Endothelial cell of umbilical vein (primary cell): ENCODE results near the gene FAM3B. TPM values are rescaled to one million over a fixed set of nuclear protein-coding genes. Genes with fewer than 3 reads are reported as not detected.

Experiments
- BruUV-seq: library from RNA; stranded (reverse); fragments of 400-500 nt; replicated peaks from 2 replicates; lab custom pipeline; 2021; lab: Mats Ljungman, UMichigan
- CTCF ChIA-PET: fragments of 300-600, 350-600 bp; sonication (Branson Sonifier 250); formaldehyde crosslinking; loops from one replicate; lab custom pipeline; 2021; ENCODE audit warnings: antibody characterized with exemption, inconsistent platforms; lab: Charles Lee
- POLR2A ChIA-PET: fragments of 300-600, 350-600 bp; sonication (Branson Sonifier 250); formaldehyde crosslinking; loops from one replicate; lab custom pipeline; 2021; ENCODE audit warnings: antibody characterized with exemption, inconsistent platforms; lab: Charles Lee
- DNase-seq: peaks from one replicate; pipeline ENCODE4 v3.0.0-alpha.2; 2011; ENCODE audit warnings: low read depth, low spot score
- FAIRE-seq: peaks from 2 replicates; lab custom pipeline; 2011; peaks lifted over from hg19 to GRCh38; lab: Jason Lieb, UNC
- H2AFZ ChIP-seq: 2 replicates; pipeline ENCODE4 v1.6.0; 2012; ENCODE audit warnings: low read depth, low read length, control low read depth, inconsistent platforms
- H3K27ac ChIP-seq: 2 replicates; pipeline ENCODE4 v1.5.1; 2011; ENCODE audit warnings: low read depth, mild to moderate bottlenecking, control low read depth, low read length, moderate library complexity; ENCODE audit not compliant: insufficient read depth
- H3K27me3 ChIP-seq, 2 experiments: 2 replicates each; pipeline versions ENCODE4 v1.6.0 to v1.6.1; 2011; ENCODE audit warnings: low read length in 2 of 2, mixed read lengths in 1 of 2; ENCODE audit not compliant: control insufficient read depth in 2 of 2, insufficient read depth in 2 of 2
- H3K36me3 ChIP-seq, 2 experiments: 2 replicates in 1 of 2; 3 replicates in 1 of 2; pipeline ENCODE4 v1.5.1; 2011; ENCODE audit warnings: low read length in 2 of 2, mild to moderate bottlenecking in 1 of 2, moderate library complexity in 1 of 2; ENCODE audit not compliant: control insufficient read depth in 2 of 2, insufficient read depth in 2 of 2; ENCODE audit errors: extremely low read depth in 1 of 2
- H3K4me1 ChIP-seq: 3 replicates; pipeline ENCODE4 v1.5.1; 2011; ENCODE audit warnings: mild to moderate bottlenecking, low read length; ENCODE audit not compliant: control insufficient read depth, insufficient read depth; ENCODE audit errors: extremely low read depth
- H3K4me2 ChIP-seq: 2 replicates; pipeline ENCODE4 v1.6.1; 2011; ENCODE audit warnings: low read length, control low read depth, mixed read lengths; ENCODE audit not compliant: insufficient read depth
- H3K4me3 ChIP-seq, 3 experiments: fragments of 200-600 bp in 1 of 3; sonication (generic), shearing (Covaris generic) in 1 of 3; replicated peaks in 1 of 3; 2 replicates each; pipeline ENCODE4 v1.5.1; 2011 to 2016; ENCODE audit warnings: control low read depth in 3 of 3, low read length in 3 of 3, mild to moderate bottlenecking in 2 of 3, inconsistent platforms in 1 of 3, low read depth in 1 of 3, moderate library complexity in 1 of 3; ENCODE audit not compliant: insufficient read depth in 1 of 3
- H3K79me2 ChIP-seq: 2 replicates; pipeline ENCODE4 v1.6.0; 2012; ENCODE audit warnings: low read length, inconsistent platforms; ENCODE audit not compliant: control insufficient read depth, insufficient read depth
- H3K9ac ChIP-seq: replicated peaks from 2 replicates; pipeline ENCODE3; 2011; ENCODE audit warnings: low read length, control low read depth; ENCODE audit not compliant: insufficient read depth; ENCODE audit errors: extremely low read depth
- H3K9me1 ChIP-seq: replicated peaks from 3 replicates; pipeline ENCODE4 v1.6.0; 2011; ENCODE audit warnings: mild to moderate bottlenecking, low read length; ENCODE audit not compliant: control insufficient read depth, insufficient read depth; ENCODE audit errors: extremely low read depth
- H3K9me3 ChIP-seq: replicated peaks from 2 replicates; pipeline ENCODE4 v1.5.1; 2012; ENCODE audit warnings: low read length, inconsistent platforms; ENCODE audit not compliant: control insufficient read depth, insufficient read depth
- H4K20me1 ChIP-seq: replicated peaks from 2 replicates; pipeline ENCODE3; 2011; ENCODE audit warnings: mild to moderate bottlenecking, low read length; ENCODE audit not compliant: control insufficient read depth, insufficient read depth; ENCODE audit errors: extremely low read depth
- EZH2 ChIP-seq: IDR thresholded peaks from 2 replicates; pipeline ENCODE4 v1.6.1; 2012; ENCODE audit warnings: borderline replicate concordance, low read depth, mild to moderate bottlenecking, moderate library complexity, low read length, inconsistent platforms; ENCODE audit not compliant: severe bottlenecking
- FOS ChIP-seq: IDR thresholded peaks from 2 replicates; pipeline ENCODE4 v1.6.1; 2011; ENCODE audit warnings: mild to moderate bottlenecking, low read length, moderate library complexity, borderline replicate concordance; ENCODE audit not compliant: insufficient read depth
- GATA2 ChIP-seq: IDR thresholded peaks from 2 replicates; pipeline ENCODE4 v1.7.0; 2011; ENCODE audit warnings: low read depth, mild to moderate bottlenecking, moderate library complexity, mixed read lengths, low read length; ENCODE audit not compliant: insufficient read length, insufficient read depth
- JUN ChIP-seq: IDR thresholded peaks from 2 replicates; pipeline ENCODE4 v1.6.1; 2011; ENCODE audit warnings: borderline replicate concordance, low read depth; ENCODE audit not compliant: insufficient read length, insufficient read depth
- MYC ChIP-seq: IDR thresholded peaks from one replicate; pipeline ENCODE4 v1.6.1; 2011; ENCODE audit warnings: mild to moderate bottlenecking, low read depth, low read length
- POLR2A ChIP-seq: IDR thresholded peaks from 2 replicates; pipeline ENCODE4 v1.6.1; 2012; ENCODE audit warnings: low read depth, mild to moderate bottlenecking, control low read depth, low read length
- POLR2AphosphoS5 ChIP-seq: IDR thresholded peaks from 2 replicates; pipeline ENCODE4 v1.6.1; 2012; ENCODE audit warnings: low read depth, mild to moderate bottlenecking, control low read depth, low read length, moderate library complexity; ENCODE audit not compliant: insufficient read depth
- dilution Hi-C: fragments of 300-500 bp; cut with MboI; formaldehyde crosslinking; loops from one replicate; pipeline ENCODE4 v1.15.0; 2019; ENCODE audit warnings: low sequenced_read_pairs; ENCODE audit not compliant: extremely low pct_ligation_motif_present
- intact Hi-C: fragments of 100-400 bp; cut with micrococcal nuclease; formaldehyde crosslinking; loops from one replicate; pipeline ENCODE4 v1.10.0; 2022
- polyA plus RNA-seq, 4 experiments: library from polyadenylated mRNA; depleted of rRNA in 3 of 4; stranded (reverse) in 3 of 4; unstranded in 1 of 4; fragments of >200 nt; gene quantifications; 2 replicates each; pipeline versions ENCODE4 v1.2.1 to v1.2.3, GENCODE V29; 2011 to 2012; ENCODE audit warnings: missing spikeins in 1 of 4
- total RNA-seq: library from RNA; stranded (reverse); gene quantifications from 2 replicates; pipeline ENCODE4 v1.2.3, GENCODE V29; 2021
- TF ChIP-seq, protein P1 (sequence below), 2 donors: IDR thresholded peaks; 1 replicate in 1 of 2; 2 replicates in 1 of 2; pipeline ENCODE4 v1.5.1; 2011; ENCODE audit warnings: low read length in 2 of 2, mild to moderate bottlenecking in 2 of 2, moderate library complexity in 2 of 2, control low read depth in 1 of 2, inconsistent platforms in 1 of 2, low read depth in 1 of 2; ENCODE audit not compliant: insufficient read depth in 1 of 2; ENCODE audit errors: extremely low read depth in 1 of 2
- TF ChIP-seq, protein P2 (sequence below): IDR thresholded peaks from 2 replicates; pipeline ENCODE4 v1.6.1; 2011; ENCODE audit not compliant: insufficient read depth, insufficient read length

FAM3B gene
- total and polyA plus RNA-seq, 2 donors (not counting 3 experiments of a cell fraction or from before 2014, with no cell fraction given), result not detected

GRCh38 chr21:41364308-41364707, 47.7 kb downstream of the FAM3B start:
- Histone ChIP-seq H3K9ac (no peak overlapping the region), H3K9me1 (no peaks in the 10 kb centered on the region), H3K36me3 (no peaks in the 10 kb centered on the region), H3K27me3 (no peaks in the 10 kb centered on the region), H3K9me3 (no peaks in the 10 kb centered on the region), H4K20me1 (no peaks in the 10 kb centered on the region), H3K4me1 (no peaks in the 10 kb centered on the region), H3K79me2 (no peaks in the 10 kb centered on the region), H3K4me3 (no peak overlapping the region), H3K4me2 (no peak overlapping the region), H2AFZ (no peak overlapping the region), H3K27ac (no peak overlapping the region)
- ChIA-PET CTCF (no interaction called here), POLR2A (no interaction called here)
- intact Hi-C loops (no loop called here), dilution Hi-C loops (no loop called here)
- DNase-seq, result no peak
- no peak for FAIRE-seq
- TF ChIP-seq POLR2A (no peak), EZH2 (no peak), FOS (no peak), GATA2 (no peak), JUN (no peak), MYC (no peak), POLR2AphosphoS5 (no peak)
- TF ChIP-seq, protein P1, sequence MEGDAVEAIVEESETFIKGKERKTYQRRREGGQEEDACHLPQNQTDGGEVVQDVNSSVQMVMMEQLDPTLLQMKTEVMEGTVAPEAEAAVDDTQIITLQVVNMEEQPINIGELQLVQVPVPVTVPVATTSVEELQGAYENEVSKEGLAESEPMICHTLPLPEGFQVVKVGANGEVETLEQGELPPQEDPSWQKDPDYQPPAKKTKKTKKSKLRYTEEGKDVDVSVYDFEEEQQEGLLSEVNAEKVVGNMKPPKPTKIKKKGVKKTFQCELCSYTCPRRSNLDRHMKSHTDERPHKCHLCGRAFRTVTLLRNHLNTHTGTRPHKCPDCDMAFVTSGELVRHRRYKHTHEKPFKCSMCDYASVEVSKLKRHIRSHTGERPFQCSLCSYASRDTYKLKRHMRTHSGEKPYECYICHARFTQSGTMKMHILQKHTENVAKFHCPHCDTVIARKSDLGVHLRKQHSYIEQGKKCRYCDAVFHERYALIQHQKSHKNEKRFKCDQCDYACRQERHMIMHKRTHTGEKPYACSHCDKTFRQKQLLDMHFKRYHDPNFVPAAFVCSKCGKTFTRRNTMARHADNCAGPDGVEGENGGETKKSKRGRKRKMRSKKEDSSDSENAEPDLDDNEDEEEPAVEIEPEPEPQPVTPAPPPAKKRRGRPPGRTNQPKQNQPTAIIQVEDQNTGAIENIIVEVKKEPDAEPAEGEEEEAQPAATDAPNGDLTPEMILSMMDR (IDR thresholded peaks at IDR 0.05; ENCODE audit: extremely low read depth in 1 of 2, insufficient read depth in 1 of 2, low read depth in 1 of 2, low read length in 2 of 2), result no peak
- TF ChIP-seq, protein P2, sequence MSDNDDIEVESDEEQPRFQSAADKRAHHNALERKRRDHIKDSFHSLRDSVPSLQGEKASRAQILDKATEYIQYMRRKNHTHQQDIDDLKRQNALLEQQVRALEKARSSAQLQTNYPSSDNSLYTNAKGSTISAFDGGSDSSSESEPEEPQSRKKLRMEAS, result no peak
- no TSS peak for BruUV-seq
